ENCODE results near the gene STX1B. TPM values are rescaled to one million over a fixed set of nuclear protein-coding genes. Genes with fewer than 3 reads are reported as not detected.

The STX1B gene
- total RNA-seq, 1 donor from 2014 or later: 14.1 TPM

DNA sequence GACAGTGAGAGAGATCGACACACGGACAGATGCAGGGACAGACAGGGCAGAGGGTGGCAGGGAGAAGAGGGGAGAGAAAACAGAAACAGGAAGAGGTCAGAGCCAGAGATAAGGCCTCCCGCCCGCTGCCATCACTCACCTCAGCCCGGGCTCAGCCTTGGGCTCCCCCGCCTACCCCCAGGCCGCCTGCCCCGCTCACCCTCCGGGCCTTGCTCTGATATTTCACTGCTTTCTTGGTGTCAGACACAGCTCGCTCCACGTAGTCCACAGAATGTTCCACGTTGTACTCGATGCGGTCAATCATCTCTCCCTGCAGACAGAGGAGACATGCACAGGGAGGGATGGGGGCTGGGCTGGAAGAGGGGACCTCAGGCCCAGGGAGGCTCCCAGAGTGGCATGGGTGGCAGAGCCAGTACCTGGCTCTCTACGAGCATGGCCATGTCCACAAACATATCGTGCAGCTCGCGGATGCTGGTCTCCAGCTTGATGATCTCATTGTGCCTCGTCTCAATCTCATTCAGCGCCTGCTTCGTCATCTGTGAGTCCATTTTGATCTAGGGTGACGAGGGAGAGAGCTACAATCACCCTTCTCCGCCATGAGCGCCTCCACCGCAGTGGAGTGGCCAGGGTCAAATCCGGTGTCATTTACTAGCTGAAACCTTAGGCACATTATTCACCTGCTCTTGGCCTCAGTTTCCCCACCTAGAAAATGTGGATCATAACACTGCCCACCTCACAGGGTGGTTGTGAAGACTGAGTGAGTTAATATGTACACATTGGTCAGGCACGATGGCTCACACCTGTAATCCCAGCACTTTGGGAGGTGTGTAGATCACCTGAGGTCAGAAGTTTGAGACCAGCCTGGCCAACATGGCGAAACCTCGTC lies 17.3 kb downstream of the STX1B start:
- no peak for TF ChIP-seq CTCF (conservative IDR thresholded peaks at IDR 0.05)
- Mint-ChIP-seq H3K4me3 (no peak overlapping the region), H3K27ac (ENCODE audit: unreplicated experiment) (peak overlapping the region; percentile 89), H3K27me3 (ENCODE audit: low read depth) (peaks cover 20% of the 10 kb centered on the region), H3K36me3 (ENCODE audit: low read depth) (peaks cover 3% of the 10 kb centered on the region), H3K4me1 (peaks cover 5% of the 10 kb centered on the region), H3K9me3 (no peaks in the 10 kb centered on the region)
- no peak for DNase-seq (ENCODE audit: low read depth, low spot score)

DNA sequence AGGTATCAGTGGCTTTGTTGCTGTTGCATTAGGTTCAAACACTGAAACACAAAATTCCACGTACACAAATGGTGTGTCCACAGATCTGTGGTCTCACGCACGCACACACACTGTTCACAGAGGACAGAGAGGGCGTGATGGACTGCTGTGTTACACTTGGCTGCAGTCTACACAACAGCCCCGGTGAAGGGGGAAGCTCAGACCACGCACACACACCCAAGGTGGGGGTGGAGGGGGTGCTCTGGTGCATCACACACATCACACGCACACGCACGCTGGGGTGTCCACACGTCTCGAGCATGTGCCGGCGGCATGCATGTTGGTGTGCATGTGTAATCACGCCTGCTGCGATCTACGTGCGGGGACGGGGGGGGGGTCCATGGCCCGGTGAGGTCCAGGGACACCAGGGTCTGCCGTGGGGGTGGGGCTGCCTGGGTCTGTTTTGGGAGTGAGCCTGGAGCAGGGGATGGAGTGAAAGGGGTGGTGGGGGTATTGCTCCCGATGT lies 18.1 kb downstream of the STX1B start:
- Mint-ChIP-seq H3K4me1 (peaks cover 5% of the 10 kb centered on the region), H3K27me3 (ENCODE audit: low read depth) (peaks cover 13% of the 10 kb centered on the region), H3K4me3 (no peak overlapping the region), H3K36me3 (ENCODE audit: low read depth) (peaks cover 3% of the 10 kb centered on the region), H3K27ac (ENCODE audit: unreplicated experiment) (no peak overlapping the region), H3K9me3 (no peaks in the 10 kb centered on the region)
- DNase-seq (ENCODE audit: low read depth, low spot score): no peak
- no peak for TF ChIP-seq CTCF (conservative IDR thresholded peaks at IDR 0.05)

DNA sequence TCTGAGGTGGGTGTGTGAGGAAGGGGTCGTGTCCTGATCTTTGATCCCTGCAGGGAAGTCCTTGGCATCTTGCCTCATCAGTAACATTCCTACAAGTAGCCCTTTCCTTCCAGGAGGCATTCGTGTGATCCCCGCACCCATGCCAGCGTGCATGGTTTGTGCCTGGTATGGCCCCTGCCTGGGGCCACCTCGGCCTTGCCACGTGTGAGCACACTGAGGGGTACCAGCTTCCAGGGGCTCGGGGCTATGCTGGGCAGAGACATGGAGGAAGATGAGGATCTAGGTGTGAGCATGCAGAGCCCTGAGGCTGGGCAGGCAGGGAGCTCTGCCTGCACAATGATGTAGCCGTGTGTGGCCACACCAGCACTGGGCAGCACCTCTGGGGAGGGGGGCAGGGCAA lies 19.4 kb downstream of the STX1B start:
- Mint-ChIP-seq H3K27ac (ENCODE audit: unreplicated experiment) (peak overlapping the region; percentile 27), H3K4me3 (no peak overlapping the region), H3K4me1 (peaks cover under 1% of the 10 kb centered on the region), H3K27me3 (ENCODE audit: low read depth) (peaks cover 3% of the 10 kb centered on the region), H3K9me3 (no peaks in the 10 kb centered on the region), H3K36me3 (ENCODE audit: low read depth) (no peaks in the 10 kb centered on the region)
- no peak for DNase-seq (ENCODE audit: low read depth, low spot score)
- TF ChIP-seq CTCF (conservative IDR thresholded peaks at IDR 0.05): no peak

DNA sequence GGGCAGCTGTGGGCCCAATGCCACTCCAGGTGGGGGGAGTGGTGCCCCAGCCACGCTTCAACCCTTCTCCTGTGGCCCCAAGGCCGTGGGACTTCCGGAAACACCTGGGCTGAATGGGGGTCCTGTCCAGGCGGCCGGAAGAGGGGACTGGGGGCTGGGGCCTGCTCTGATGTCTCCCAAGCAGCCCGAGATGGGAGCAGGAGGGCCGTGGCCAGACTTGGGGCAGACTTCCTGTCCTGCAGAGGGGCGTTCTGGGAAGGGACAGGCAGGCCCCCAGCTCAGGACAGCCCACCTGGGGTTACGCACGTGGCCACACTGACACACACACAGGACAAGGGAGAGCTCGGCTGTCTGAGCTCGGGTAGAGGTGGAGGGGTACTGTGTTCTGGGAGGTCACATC lies 20.3 kb downstream of the STX1B start:
- H3K36me3 Mint-ChIP-seq (ENCODE audit: low read depth): no peaks in the 10 kb centered on the region
- no peak for TF ChIP-seq CTCF (conservative IDR thresholded peaks at IDR 0.05)
- H3K4me3 Mint-ChIP-seq: no peak overlapping the region
- no peaks in the 10 kb centered on the region for H3K4me1 Mint-ChIP-seq
- H3K9me3 Mint-ChIP-seq: no peaks in the 10 kb centered on the region
- no peak for DNase-seq (ENCODE audit: low read depth, low spot score)
- H3K27ac Mint-ChIP-seq (ENCODE audit: unreplicated experiment): no peak overlapping the region
- H3K27me3 Mint-ChIP-seq (ENCODE audit: low read depth): peaks cover 1% of the 10 kb centered on the region

- Mint-ChIP-seq H3K4me3 (no peak overlapping the region), H3K27ac (ENCODE audit: unreplicated experiment) (no peak overlapping the region), H3K36me3 (ENCODE audit: low read depth) (no peaks in the 10 kb centered on the region), H3K4me1 (no peaks in the 10 kb centered on the region), H3K27me3 (ENCODE audit: low read depth) (no peaks in the 10 kb centered on the region), H3K9me3 (no peaks in the 10 kb centered on the region)
- TF ChIP-seq CTCF (conservative IDR thresholded peaks at IDR 0.05): no peak
- no peak for DNase-seq (ENCODE audit: low read depth, low spot score)
Measured at GRCh38 chr16:30989469-30990047, 20.9 kb downstream of the STX1B start.

Data from neural crest cell (in vitro differentiated cells).